Activated CD8-positive, alpha-beta memory T cell treated with anti-CD3 and anti-CD28 coated beads, Interleukin-2, amount 10 ng/mL, durations not matched to agents 7 days and 5 days (primary cell): ENCODE results near the gene ZNF423. TPM values are rescaled to one million over a fixed set of nuclear protein-coding genes. Genes with fewer than 3 reads are reported as not detected.
A peak's percentile ranks its signal among the peaks of the same experiment; 100 is the strongest.

Experiments used
- ATAC-seq: fragments of 150-1000 bp; cut with Tn5 transposase; one replicate; pipeline ENCODE4 v1.10.0; 2021; ENCODE audit warnings: moderate library complexity
- CTCF ChIA-PET: fragments of 350-600 bp; sonication (Branson Sonifier 250); formaldehyde crosslinking; loops from one replicate; lab custom pipeline; 2021; ENCODE audit warnings: antibody characterized with exemption; lab: Charles Lee
- DNase-seq: peaks from one replicate; pipeline ENCODE4 v3.0.0-alpha.2; 2020
- H3K27ac Mint-ChIP-seq: one replicate; pipeline ENCODE4 v1.8.0; 2021; ENCODE audit warnings: mild to moderate bottlenecking, mixed read lengths
- H3K27me3 Mint-ChIP-seq: one replicate; pipeline ENCODE4 v1.8.0; 2021; ENCODE audit warnings: mixed read lengths
- H3K36me3 Mint-ChIP-seq: one replicate; pipeline ENCODE4 v1.8.0; 2021; ENCODE audit warnings: mild to moderate bottlenecking, mixed read lengths
- H3K4me1 Mint-ChIP-seq: one replicate; pipeline ENCODE4 v1.8.0; 2021; ENCODE audit warnings: mixed read lengths
- H3K4me3 Mint-ChIP-seq: one replicate; pipeline ENCODE4 v1.8.0; 2021; ENCODE audit warnings: mild to moderate bottlenecking, moderate library complexity, mixed read lengths
- H3K9me3 Mint-ChIP-seq: one replicate; pipeline ENCODE4 v1.8.0; 2022; ENCODE audit warnings: low read depth, mixed read lengths
- total RNA-seq, 2 experiments: library from RNA; stranded (reverse); gene quantifications; one replicate each; pipeline ENCODE4 v1.2.3, GENCODE V29; 2021

ZNF423 gene
- total RNA-seq, 2 experiments from 2014 or later, result not detected

DNA sequence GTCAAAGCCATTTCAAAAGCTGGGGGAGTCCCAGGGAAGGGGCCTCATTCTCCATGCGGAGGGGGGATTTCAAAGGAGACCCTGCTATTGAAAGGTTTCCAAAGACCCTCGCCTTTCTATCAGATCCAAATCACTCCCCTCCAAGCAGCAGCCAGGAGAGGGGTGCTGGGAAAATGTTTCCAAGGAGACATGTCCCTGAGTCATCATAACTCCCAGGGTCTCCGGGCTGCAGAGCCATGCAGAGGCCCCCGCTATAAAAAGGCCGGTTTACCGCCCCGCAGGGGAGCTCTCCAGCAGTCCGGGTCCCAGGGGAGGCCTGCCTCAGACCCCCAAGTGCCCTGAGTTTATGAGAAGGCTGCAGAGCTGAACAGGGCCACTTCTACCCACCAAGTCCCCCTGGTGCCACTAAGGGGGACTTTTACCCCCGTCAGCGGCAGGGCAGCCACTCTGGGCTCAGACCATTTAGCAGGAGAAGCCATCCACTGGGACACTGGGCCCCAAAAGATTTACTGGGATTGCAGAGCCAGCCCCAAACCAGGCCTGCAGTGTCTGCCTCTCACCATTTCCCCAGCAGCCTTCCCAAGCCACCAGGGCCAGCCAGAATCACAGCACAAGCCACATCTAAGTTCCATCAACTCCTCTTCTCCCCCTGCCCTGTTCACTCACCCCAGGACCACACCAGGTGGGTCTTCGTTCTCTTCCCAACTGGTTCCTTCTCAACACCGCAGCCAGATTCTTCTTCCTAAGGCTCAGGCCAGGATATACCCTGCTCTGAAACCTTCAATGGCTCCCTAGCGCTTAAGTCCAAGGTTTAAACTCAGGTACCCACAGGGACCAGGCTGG, 234.4 kb downstream of the ZNF423 start:
- Mint-ChIP-seq H3K4me1 (no peaks in the 10 kb centered on the region), H3K36me3 (no peaks in the 10 kb centered on the region), H3K27ac (no peak overlapping the region), H3K27me3 (no peaks in the 10 kb centered on the region), H3K9me3 (no peaks in the 10 kb centered on the region), H3K4me3 (no peak overlapping the region)
- DNase-seq (no peak), ATAC-seq (no peak)
- CTCF ChIA-PET, result no interaction called here

DNA sequence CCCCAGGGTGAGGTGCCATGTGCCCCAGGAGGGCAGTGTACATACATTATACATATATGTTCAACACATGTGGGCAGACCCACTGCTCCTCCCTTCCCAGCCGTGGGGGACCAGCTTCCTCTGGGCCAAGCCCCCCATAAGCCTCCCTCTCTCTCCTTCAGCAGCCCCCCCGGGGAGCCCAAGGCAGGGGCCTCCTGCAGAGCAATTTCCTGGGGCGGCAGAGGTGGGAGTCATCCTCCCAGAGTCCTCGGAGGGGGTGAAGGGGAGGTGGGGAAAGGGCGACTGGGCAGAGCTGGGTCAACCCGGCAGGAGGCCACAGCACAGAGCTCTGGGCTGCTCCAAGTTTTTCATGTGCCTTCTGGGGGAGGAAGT, 235.1 kb downstream of the ZNF423 start:
- no peaks in the 10 kb centered on the region for H3K4me1 Mint-ChIP-seq
- ATAC-seq, result no peak
- no peak overlapping the region for H3K4me3 Mint-ChIP-seq
- DNase-seq, result no peak
- H3K36me3 Mint-ChIP-seq, result no peaks in the 10 kb centered on the region
- H3K27me3 Mint-ChIP-seq, result no peaks in the 10 kb centered on the region
- no peaks in the 10 kb centered on the region for H3K9me3 Mint-ChIP-seq
- CTCF ChIA-PET, result no interaction called here
- H3K27ac Mint-ChIP-seq, result no peak overlapping the region

DNA sequence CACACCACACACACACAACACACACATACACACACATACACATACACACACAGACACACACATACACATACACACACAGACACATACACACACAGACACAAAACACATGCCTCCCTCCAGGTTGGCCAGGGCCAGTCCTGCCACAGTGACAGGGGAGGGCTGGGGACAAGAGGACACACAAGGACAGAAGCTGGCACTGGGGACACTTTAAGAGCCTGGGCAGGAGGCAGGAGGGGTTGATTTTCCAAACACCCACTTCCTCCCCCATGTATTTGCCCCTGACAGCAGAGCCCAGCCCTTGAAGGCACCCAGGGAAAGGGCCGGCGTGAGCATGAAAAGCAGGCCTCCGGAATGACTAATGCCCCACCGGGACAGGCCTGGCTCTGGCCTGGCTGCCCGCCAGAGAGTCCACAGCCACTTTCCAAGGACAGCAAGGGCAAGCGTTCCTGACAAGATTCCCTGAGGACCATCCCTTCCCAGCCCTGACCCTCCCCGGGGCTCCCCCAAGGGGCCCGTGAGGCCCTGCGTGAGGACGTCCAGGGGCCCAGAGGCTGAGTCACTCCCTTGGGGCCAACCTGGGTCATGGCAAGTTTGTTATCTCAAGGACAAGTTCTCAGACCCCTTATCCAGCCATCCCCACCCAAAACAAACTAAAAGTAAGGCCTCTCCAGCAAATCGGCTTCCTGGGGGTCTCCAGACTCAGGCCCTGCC, 235.6 kb downstream of the ZNF423 start:
- Mint-ChIP-seq H3K27ac (no peak overlapping the region), H3K36me3 (no peaks in the 10 kb centered on the region)

GRCh38 chr16:49619811-49620157, 236.1 kb downstream of the ZNF423 start:
- H3K4me3 Mint-ChIP-seq, result no peak overlapping the region
- H3K9me3 Mint-ChIP-seq, result no peaks in the 10 kb centered on the region
- ATAC-seq (no peak), DNase-seq (no peak)
- H3K27ac Mint-ChIP-seq, result no peak overlapping the region
- H3K4me1 Mint-ChIP-seq, result no peaks in the 10 kb centered on the region
- no peaks in the 10 kb centered on the region for H3K27me3 Mint-ChIP-seq
- CTCF ChIA-PET, result no interaction called here
- no peaks in the 10 kb centered on the region for H3K36me3 Mint-ChIP-seq

More for the DNA sequence above, 235.6 kb downstream of the ZNF423 start:
- Mint-ChIP-seq H3K4me3 (no peak overlapping the region), H3K27me3 (no peaks in the 10 kb centered on the region), H3K9me3 (no peaks in the 10 kb centered on the region), H3K4me1 (no peaks in the 10 kb centered on the region)
- CTCF ChIA-PET, result no interaction called here
- no peak for ATAC-seq
- DNase-seq, result no peak

GRCh38 chr16:49618955-49619354, 237.0 kb downstream of the ZNF423 start:
- Mint-ChIP-seq H3K4me1 (no peaks in the 10 kb centered on the region), H3K36me3 (no peaks in the 10 kb centered on the region), H3K27ac (no peak overlapping the region), H3K4me3 (no peak overlapping the region), H3K9me3 (no peaks in the 10 kb centered on the region), H3K27me3 (peaks cover 2% of the 10 kb centered on the region)
- ATAC-seq, result no peak
- CTCF ChIA-PET, result no interaction called here
- DNase-seq, result no peak

DNA sequence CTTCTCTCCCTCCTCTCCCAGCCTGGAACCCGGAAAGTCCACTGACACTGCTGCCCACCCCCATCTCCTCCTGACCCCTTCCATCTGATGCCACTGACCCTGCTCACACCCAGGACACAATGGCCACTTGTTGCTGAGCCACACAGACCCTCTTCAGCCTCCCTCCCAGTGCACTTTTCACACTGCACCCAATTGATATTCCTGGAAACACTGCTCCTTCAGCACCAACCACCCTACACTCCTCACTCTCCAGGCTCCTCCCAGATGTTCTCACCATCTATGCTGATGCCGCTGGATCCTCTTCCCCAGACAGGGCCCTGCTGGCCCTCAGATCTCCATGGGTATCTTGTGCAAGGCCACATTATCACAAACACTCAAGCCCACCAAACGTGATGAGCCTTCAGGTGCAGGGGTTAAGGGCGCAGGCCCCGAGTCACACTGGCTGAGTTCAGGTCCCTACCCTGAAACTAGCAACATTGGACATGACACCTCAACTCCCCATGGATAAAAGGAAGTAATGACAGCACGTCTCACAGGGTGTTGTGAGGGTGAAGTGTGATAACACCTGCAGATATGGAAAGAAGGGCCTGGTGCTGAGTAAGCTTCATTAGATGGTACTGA, 238.1 kb downstream of the ZNF423 start:
- H3K9me3 Mint-ChIP-seq, result no peaks in the 10 kb centered on the region

DNA sequence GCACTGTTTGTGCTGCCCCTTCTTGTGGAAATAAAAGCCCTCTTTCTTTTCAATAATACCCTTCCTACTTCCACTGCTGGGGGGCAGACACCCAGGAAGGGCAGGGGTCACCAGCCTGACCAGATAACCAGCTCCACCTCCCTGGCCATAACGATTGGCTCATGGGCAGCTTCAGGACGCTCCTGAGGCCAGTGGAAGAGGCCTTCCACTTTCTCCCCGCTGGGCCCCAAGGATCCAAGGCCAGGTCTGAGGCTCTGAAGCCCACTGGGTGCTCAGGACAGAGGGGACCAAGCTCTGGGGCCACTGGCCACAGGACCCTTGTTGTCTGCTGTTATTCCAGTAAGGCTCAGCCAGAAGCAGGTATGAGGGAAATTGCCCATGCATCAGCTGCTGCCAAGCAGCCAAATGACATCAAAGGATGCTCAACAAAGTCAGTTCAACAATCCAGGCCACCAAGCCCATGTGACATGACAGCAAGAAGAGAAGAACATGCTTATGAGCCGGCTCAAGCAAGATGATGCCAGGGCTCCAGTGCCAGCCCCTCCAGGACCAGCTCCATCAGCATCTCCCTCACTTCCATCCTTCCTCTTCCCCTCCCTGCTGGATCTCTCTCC, 238.8 kb downstream of the ZNF423 start:
- DNase-seq (peak; percentile 22), ATAC-seq (no peak)
- H3K9me3 Mint-ChIP-seq, result no peaks in the 10 kb centered on the region
- H3K36me3 Mint-ChIP-seq, result no peaks in the 10 kb centered on the region
- CTCF ChIA-PET, result interaction anchor here (1.5 kb wide), 1 partner anchor 209 kb away, joined by 3 read pairs; no protein-coding TSS in a partner anchor
- H3K4me1 Mint-ChIP-seq, result no peaks in the 10 kb centered on the region
- H3K27ac Mint-ChIP-seq, result no peak overlapping the region
- H3K27me3 Mint-ChIP-seq, result peaks cover 13% of the 10 kb centered on the region
- no peak overlapping the region for H3K4me3 Mint-ChIP-seq

More for the DNA sequence above, 238.1 kb downstream of the ZNF423 start:
- Mint-ChIP-seq H3K4me3 (no peak overlapping the region), H3K4me1 (no peaks in the 10 kb centered on the region), H3K27ac (no peak overlapping the region), H3K36me3 (no peaks in the 10 kb centered on the region), H3K27me3 (peaks cover 10% of the 10 kb centered on the region)
- no peak for DNase-seq
- CTCF ChIA-PET, result interaction anchor here (1.5 kb wide), 1 partner anchor 210 kb away, joined by 3 read pairs; no protein-coding TSS in a partner anchor
- ATAC-seq, result no peak

GRCh38 chr16:49615576-49615975, 240.3 kb downstream of the ZNF423 start:
- no peak overlapping the region for H3K4me3 Mint-ChIP-seq
- DNase-seq, result peak; percentile 25
- CTCF ChIA-PET, result no interaction called here
- no peak overlapping the region for H3K27ac Mint-ChIP-seq
- no peaks in the 10 kb centered on the region for H3K36me3 Mint-ChIP-seq
- H3K4me1 Mint-ChIP-seq, result no peaks in the 10 kb centered on the region
- H3K9me3 Mint-ChIP-seq, result no peaks in the 10 kb centered on the region
- H3K27me3 Mint-ChIP-seq, result peaks cover 21% of the 10 kb centered on the region
- no peak for ATAC-seq

- no peak for ATAC-seq
- Mint-ChIP-seq H3K36me3 (no peaks in the 10 kb centered on the region), H3K27ac (no peak overlapping the region), H3K4me3 (no peak overlapping the region), H3K27me3 (peaks cover 34% of the 10 kb centered on the region), H3K9me3 (no peaks in the 10 kb centered on the region), H3K4me1 (no peaks in the 10 kb centered on the region)
- CTCF ChIA-PET, result no interaction called here
- DNase-seq, result no peak
Observed at GRCh38 chr16:49610983-49611382, 244.9 kb downstream of the ZNF423 start.

DNA sequence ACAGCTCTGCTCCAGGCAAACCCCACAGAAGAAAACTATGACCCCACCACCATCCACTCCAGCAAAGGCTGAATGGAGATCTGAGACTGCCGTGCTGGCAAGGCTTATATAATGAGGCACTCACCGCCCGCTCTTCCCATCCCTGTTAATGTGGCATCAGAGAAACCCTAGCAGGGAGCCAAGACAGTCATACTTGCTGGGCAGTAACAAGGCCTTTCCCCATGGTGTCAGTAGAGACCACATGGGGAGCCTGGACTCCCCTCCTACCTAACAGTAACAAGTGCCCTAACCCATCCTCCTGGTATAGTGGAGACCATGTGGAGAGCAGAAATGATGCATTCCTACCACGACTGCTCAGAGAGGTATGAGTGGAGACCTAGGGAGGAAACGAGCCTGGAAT, 247.1 kb downstream of the ZNF423 start:
- no peak overlapping the region for H3K27ac Mint-ChIP-seq
- no peaks in the 10 kb centered on the region for H3K9me3 Mint-ChIP-seq
- no peak overlapping the region for H3K4me3 Mint-ChIP-seq
- ATAC-seq (no peak), DNase-seq (peak; percentile 12)
- H3K36me3 Mint-ChIP-seq, result no peaks in the 10 kb centered on the region
- no peaks in the 10 kb centered on the region for H3K4me1 Mint-ChIP-seq
- peaks cover 32% of the 10 kb centered on the region for H3K27me3 Mint-ChIP-seq
- CTCF ChIA-PET, result no interaction called here

- Mint-ChIP-seq H3K27ac (no peak overlapping the region), H3K4me3 (no peak overlapping the region), H3K9me3 (no peaks in the 10 kb centered on the region), H3K36me3 (no peaks in the 10 kb centered on the region), H3K4me1 (no peaks in the 10 kb centered on the region), H3K27me3 (peaks cover 27% of the 10 kb centered on the region)
- ATAC-seq (no peak), DNase-seq (no peak)
- CTCF ChIA-PET, result no interaction called here
Observed at GRCh38 chr16:49608098-49608497, 247.8 kb downstream of the ZNF423 start.

GRCh38 chr16:49605536-49606254, 250.2 kb downstream of the ZNF423 start:
- peak; percentile 11 for DNase-seq
- Mint-ChIP-seq H3K4me1 (no peaks in the 10 kb centered on the region), H3K9me3 (no peaks in the 10 kb centered on the region), H3K36me3 (no peaks in the 10 kb centered on the region), H3K4me3 (no peak overlapping the region), H3K27ac (no peak overlapping the region), H3K27me3 (peaks cover 13% of the 10 kb centered on the region)
- no peak for ATAC-seq
- CTCF ChIA-PET, result no interaction called here

- Mint-ChIP-seq H3K36me3 (no peaks in the 10 kb centered on the region), H3K27ac (no peak overlapping the region), H3K27me3 (peaks cover 11% of the 10 kb centered on the region), H3K4me3 (no peak overlapping the region), H3K4me1 (no peaks in the 10 kb centered on the region), H3K9me3 (no peaks in the 10 kb centered on the region)
- DNase-seq, result peak; percentile 30
- no peak for ATAC-seq
- CTCF ChIA-PET, result no interaction called here
Observed at GRCh38 chr16:49604602-49605001, 251.3 kb downstream of the ZNF423 start.
